ENCODE results near the gene KCP.

DNA sequence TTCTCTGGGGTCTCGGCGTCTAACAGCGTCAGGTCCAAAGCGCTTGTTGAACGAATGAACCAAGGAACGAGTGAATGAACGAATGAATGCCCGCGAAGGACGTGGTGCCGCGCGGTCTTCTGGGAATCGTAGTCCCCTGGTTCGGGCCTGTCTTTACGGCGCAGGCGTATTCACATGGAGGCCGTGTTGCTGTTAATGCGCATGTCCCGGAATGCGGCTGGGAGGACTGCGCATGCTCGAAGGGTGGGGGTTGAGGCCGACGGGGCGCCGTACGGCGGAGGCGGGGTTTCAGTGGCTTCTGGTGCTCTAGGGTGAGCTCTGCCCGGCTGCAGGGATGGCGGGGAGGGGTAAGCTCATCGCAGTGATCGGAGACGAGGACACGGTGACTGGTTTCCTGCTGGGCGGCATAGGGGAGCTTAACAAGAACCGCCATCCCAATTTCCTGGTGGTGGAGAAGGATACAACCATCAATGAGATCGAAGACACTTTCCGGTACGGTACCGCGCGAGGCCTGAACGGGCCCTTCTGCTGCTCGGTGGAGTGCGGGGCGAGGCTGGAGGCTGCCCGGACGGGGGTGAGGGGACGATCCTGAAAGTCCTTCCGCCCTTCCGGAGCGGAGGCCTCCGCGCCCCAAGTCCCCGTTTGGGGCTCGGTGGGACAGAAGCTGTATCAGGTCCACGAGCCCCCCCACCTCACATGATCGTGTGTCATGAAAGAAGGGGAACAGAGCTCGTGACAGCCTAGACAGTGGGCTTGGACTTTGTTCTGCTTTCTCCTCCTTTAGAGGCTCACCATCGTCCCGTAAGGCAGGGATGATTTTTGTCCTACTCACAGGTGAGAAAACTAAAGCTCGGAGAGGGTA lies 47.7 kb downstream of the KCP start, which contains the start of gene ATP6V1F:
- peak; percentile 73 for TF ChIP-seq POLR2A (IDR thresholded peaks at IDR 0.05; ENCODE audit: low read depth, low read length)
- TF ChIP-seq TAF1 (IDR thresholded peaks at IDR 0.05; ENCODE audit: borderline replicate concordance, low read depth, low read length): peak; percentile 68; the same call in 1 of the 2 replicates

Measured in GM12892 (cell line).